Astrocyte of the cerebellum (primary cell): Measurements from ENCODE around the gene EEF1AKMT1.
"Not testable (repeated sequence)": the region's sequence is repeated elsewhere in the genome, so short reads cannot be mapped to it uniquely, and the experiment has no call there.

ENCODE experiments used
- DNase-seq: peaks from one replicate; pipeline ENCODE4 v3.0.0-alpha.2; 2011; ENCODE audit warnings: low read depth
- H3K4me3 ChIP-seq: 2 replicates; pipeline ENCODE4 v1.5.1; 2011; ENCODE audit warnings: mild to moderate bottlenecking, low read depth, low read length, moderate library complexity
- CTCF ChIP-seq: IDR thresholded peaks from 2 replicates; pipeline ENCODE4 v1.5.1; 2012; ENCODE audit warnings: low read length, low read depth, moderate library complexity, mild to moderate bottlenecking; ENCODE audit errors: missing control alignments
- in situ Hi-C: cut with HindIII; loops from 2 replicates; pipeline ENCODE4 v1.10.0; 2017; ENCODE audit warnings: low sequenced_read_pairs

EEF1AKMT1 gene

DNA sequence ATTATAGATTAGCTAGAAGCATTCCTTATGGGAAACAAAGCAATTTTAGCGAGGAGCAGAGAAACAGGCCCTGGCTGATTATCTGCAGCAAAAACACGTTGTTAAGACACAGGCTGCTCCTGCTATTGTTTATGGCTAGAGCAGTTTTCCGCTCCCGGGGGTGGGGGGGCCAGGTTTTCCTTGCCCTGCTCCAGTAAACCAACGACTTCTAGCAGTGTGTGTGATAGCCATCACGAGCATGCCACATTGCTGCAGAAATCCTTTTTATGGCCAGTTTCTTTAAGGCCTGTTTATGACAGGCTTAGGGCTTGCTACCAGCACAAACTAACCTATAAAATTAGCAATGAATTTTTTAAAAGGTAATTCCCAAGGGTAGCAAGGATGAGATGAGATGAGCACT, 88.7 kb downstream of the EEF1AKMT1 start:
- no peak overlapping the region for H3K4me3 ChIP-seq
- DNase-seq = no peak
- TF ChIP-seq CTCF = no peak
- in situ Hi-C loops = no loop called here

DNA sequence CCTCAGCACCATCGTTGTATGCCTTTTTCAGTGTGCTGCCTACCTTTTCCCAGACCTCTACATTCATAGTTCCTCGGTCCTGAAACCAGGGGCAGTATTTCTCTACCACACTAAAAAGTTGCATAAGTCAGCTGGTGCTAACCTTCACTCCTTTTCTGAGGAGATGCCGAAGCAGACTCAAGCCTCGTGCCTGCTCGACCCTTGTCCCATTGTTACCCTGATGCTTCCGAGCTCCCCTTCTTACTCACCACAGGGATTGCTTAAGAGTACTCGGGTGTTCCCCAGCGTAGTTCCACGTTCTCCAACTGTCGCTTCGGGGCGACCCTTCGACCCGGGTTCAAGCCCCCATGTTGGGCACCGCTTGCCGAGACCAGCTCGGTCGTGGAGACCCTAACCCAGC, 89.2 kb downstream of the EEF1AKMT1 start:
- TF ChIP-seq CTCF = no peak
- DNase-seq = no peak
- no peak overlapping the region for H3K4me3 ChIP-seq
- in situ Hi-C loops = no loop called here

GRCh38 chr13:20684041-20684440, 89.7 kb downstream of the EEF1AKMT1 start:
- H3K4me3 ChIP-seq = no peak overlapping the region
- in situ Hi-C loops = no loop called here
- TF ChIP-seq CTCF = no peak
- no peak for DNase-seq

DNA sequence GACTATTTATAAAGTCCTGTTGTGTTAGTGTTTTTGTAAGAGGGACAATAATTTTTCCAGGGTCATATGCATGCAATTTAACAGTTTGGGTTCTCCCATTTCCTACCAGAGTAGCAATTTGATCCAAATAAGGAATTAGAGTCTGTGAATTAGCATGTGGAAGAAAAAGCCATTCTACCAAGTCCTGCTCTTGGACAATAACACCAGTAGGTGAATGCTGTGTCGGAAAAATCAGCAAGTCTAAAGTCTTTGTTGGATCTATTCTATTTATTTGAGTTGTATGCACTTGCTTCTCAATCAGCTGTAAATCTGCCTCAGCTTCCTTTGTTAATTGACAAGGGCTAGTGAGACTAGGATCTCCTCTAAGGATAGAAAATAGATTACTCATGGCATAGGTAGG, 91.7 kb downstream of the EEF1AKMT1 start:
- no peak for DNase-seq
- in situ Hi-C loops = no loop called here
- no peak for TF ChIP-seq CTCF
- H3K4me3 ChIP-seq = no peak overlapping the region

GRCh38 chr13:20681481-20681880, 92.3 kb downstream of the EEF1AKMT1 start:
- DNase-seq = peak; percentile 87
- in situ Hi-C loops, H3K4me3 ChIP-seq: not testable (repeated sequence)

DNA sequence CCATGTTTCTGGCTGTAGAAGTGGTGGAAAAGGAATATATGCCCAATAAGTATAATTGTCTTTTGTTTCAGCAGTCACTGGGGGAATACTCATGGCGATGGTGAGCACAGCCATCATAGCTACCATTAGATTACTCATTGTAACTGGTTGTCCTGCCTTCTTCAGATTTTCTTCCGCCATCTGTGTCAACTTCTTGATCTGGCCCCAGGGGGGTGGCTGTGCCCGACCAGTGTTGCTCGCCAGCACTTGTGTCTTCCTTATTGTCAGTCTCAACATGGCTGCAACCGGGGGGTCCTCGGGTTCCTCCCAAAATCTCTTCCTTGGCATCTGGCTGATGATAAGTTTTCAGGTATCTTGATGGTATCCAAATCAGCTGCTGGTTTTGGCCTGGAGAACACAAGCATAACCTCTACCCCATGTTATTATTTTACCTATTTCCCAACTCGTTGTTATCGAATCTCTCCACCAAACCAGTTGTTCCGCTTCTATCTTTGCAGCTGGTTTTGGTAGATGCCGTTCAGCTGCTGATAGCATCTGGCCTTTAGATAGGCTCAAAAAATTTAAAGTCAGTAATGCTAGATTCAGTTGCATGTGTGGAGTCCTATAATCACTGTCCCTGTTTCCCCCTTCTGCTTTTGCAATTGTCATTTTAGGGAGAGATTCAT, 93.2 kb downstream of the EEF1AKMT1 start:
- no peak for TF ChIP-seq CTCF
- in situ Hi-C loops = no loop called here
- DNase-seq = no peak
- no peak overlapping the region for H3K4me3 ChIP-seq

DNA sequence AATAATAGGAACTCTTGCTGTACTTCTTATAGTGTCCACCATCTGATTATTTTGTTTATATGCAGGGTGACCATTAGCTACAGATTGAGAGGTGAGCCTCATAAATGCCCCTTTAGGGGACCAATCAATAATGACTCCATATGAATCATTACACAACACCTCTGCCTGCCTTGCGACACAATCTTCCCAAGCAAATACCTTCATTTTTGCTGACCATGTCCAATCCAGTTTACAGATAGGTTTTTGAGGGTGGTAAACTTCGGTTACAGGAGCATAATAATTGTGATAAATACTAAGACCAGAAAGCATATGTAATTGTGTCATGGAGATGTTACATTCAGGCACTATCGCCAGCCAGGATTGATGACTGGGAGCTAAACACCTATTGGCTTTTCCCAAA, 93.9 kb downstream of the EEF1AKMT1 start:
- in situ Hi-C loops = no loop called here
- no peak overlapping the region for H3K4me3 ChIP-seq
- DNase-seq = no peak
- TF ChIP-seq CTCF = no peak
